Mucosa of descending colon (tissue), 3 donors: ENCODE measurements around the gene SKAP2. TPM values are rescaled to one million over a fixed set of nuclear protein-coding genes. Genes with fewer than 3 reads are reported as not detected.

Experiments used
- ATAC-seq: fragments of 200-7000 bp; cut with Tn5 transposase; one replicate; pipeline ENCODE4 v1.9.1; 2020; ENCODE audit warnings: mild to moderate bottlenecking, moderate library complexity
- DNase-seq, 3 donors: peaks; one replicate each; pipeline ENCODE4 v3.0.0-alpha.2; 2020
- H3K36me3 ChIP-seq: fragments of 200-600 bp; one replicate; pipeline ENCODE4 v1.8.0; 2021; ENCODE audit warnings: low read depth, mild to moderate bottlenecking
- H3K4me1 ChIP-seq: fragments of 200-600 bp; one replicate; pipeline ENCODE4 v1.8.0; 2021; ENCODE audit warnings: low read depth, mild to moderate bottlenecking
- H3K4me3 ChIP-seq: fragments of 200-600 bp; one replicate; pipeline ENCODE4 v1.8.0; 2021; ENCODE audit warnings: mild to moderate bottlenecking
- H3K9me3 ChIP-seq: fragments of 200-600 bp; one replicate; pipeline ENCODE4 v1.8.0; 2021; ENCODE audit warnings: mild to moderate bottlenecking
- intact Hi-C, 2 donors: fragments of 100-400 bp; cut with DNase I in 1 of 2; cut with micrococcal nuclease in 1 of 2; formaldehyde crosslinking; loops; one replicate each; pipeline versions ENCODE4 v1.11.0 to v1.11.1; 2022; cut with DNase I, micrococcal nuclease
- total RNA-seq, 3 donors: library from RNA; stranded (reverse); fragmentation: NEBNext Ultra II Directional in 2 of 3; extraction: Animal tissue kit (Norgen Biotek cat#: 25700) in 2 of 3; gene quantifications; one replicate each; pipeline versions ENCODE4 v1.2.1 to v1.2.4, GENCODE V29; 2021 to 2023
- TF ChIP-seq, protein P1 (sequence below): fragments of 200-600 bp; IDR thresholded peaks from one replicate; pipeline ENCODE4 v1.8.0; 2022; ENCODE audit warnings: antibody characterized with exemption, mild to moderate bottlenecking
- donor health status: DM: no; HTN: no; CAD: no; lungs with moderate emphysema.
- donor health status: DM: no; HTN: no; CAD: no.
- donor health status: DM: no; HTN: yes; CAD: no.

Gene SKAP2
- total RNA-seq, 3 donors from 2014 or later = 36.5 to 51.7 (median 40.3) TPM

- Histone ChIP-seq H3K36me3 (no peaks in the 10 kb centered on the region), H3K4me3 (no peak overlapping the region), H3K9me3 (no peaks in the 10 kb centered on the region), H3K4me1 (no peaks in the 10 kb centered on the region)
- intact Hi-C loops = no loop called here
- TF ChIP-seq, protein P1, sequence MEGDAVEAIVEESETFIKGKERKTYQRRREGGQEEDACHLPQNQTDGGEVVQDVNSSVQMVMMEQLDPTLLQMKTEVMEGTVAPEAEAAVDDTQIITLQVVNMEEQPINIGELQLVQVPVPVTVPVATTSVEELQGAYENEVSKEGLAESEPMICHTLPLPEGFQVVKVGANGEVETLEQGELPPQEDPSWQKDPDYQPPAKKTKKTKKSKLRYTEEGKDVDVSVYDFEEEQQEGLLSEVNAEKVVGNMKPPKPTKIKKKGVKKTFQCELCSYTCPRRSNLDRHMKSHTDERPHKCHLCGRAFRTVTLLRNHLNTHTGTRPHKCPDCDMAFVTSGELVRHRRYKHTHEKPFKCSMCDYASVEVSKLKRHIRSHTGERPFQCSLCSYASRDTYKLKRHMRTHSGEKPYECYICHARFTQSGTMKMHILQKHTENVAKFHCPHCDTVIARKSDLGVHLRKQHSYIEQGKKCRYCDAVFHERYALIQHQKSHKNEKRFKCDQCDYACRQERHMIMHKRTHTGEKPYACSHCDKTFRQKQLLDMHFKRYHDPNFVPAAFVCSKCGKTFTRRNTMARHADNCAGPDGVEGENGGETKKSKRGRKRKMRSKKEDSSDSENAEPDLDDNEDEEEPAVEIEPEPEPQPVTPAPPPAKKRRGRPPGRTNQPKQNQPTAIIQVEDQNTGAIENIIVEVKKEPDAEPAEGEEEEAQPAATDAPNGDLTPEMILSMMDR = no peak
- DNase-seq (no peak), ATAC-seq (no peak)
Measured at GRCh38 chr7:26815426-26815825, 49.0 kb downstream of the SKAP2 start.

DNA sequence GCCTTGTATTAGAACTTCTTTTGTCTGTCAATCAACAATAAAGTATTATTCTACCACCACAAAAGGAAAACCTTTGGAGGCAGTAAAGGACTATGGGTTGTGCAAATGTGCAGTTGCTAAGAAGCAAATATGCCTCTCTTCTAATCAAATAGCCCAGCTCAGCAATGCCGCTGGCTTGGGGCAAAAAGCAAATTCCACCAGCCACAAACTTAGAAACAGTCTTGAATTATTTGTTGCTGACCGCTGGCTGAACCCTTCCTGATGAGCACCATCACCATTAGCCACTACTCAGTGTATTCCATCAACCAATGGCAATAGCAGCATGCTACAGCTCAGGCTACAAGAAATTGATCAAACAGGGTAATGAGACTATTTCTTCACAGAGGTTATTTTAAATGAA, 51.0 kb downstream of the SKAP2 start:
- peak in 1 of 3 donors; percentile 9 for DNase-seq
- no peak for ATAC-seq
- intact Hi-C loops = no loop called here

GRCh38 chr7:26794541-26794940, 69.8 kb downstream of the SKAP2 start:
- Histone ChIP-seq H3K9me3 (no peaks in the 10 kb centered on the region), H3K4me1 (no peaks in the 10 kb centered on the region), H3K4me3 (no peak overlapping the region), H3K36me3 (no peaks in the 10 kb centered on the region)
- ATAC-seq = no peak
- intact Hi-C loops = no loop called here
- TF ChIP-seq, protein P1 = no peak
- DNase-seq = no peak

More for the DNA sequence above, 51.0 kb downstream of the SKAP2 start:
- Histone ChIP-seq H3K36me3 (no peaks in the 10 kb centered on the region), H3K4me3 (no peak overlapping the region), H3K4me1 (no peaks in the 10 kb centered on the region), H3K9me3 (no peaks in the 10 kb centered on the region)
- TF ChIP-seq, protein P1 = no peak

DNA sequence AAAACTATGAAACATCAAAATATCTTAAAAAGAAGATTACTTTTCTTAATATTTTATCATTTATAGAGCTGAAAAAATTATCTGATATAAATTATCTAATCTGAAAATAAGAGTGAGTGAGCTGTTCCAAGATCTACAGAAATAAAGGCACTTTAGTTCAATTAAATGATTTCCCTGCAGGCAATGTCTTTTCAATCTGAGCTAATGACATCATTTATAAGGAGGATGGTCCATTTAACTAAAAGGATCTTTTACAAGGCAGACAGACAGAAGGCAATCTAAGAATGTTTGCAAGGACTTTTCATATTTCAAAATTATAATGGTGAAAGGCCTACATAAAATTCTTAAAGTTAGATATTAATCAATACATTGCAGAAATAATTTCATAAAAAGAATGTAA, 71.8 kb downstream of the SKAP2 start:
- H3K4me3 ChIP-seq = no peak overlapping the region
- ATAC-seq (no peak), DNase-seq (no peak)
- H3K4me1 ChIP-seq = no peaks in the 10 kb centered on the region
- no peaks in the 10 kb centered on the region for H3K36me3 ChIP-seq
- TF ChIP-seq, protein P1 = no peak
- H3K9me3 ChIP-seq = no peaks in the 10 kb centered on the region
- intact Hi-C loops = no loop called here

DNA sequence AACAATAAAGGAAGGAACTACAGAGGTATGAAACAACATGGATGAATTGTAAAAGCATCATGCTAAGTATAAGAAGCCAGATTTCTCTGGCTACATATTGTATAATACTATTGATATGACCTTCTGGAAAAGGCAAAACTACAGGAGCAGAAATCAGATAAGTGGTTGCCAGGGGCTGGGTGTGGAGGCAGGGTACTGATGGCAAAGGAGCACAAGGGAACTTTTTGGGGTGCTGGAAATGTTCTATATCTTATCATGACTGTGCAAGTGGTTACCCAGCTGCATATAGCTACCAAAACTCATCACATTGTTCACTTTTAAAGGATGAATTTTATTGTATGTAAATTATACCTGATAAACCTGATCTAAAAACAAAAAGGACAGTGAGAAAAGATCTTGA, 72.4 kb downstream of the SKAP2 start:
- Histone ChIP-seq H3K9me3 (no peaks in the 10 kb centered on the region), H3K36me3 (no peaks in the 10 kb centered on the region), H3K4me1 (no peaks in the 10 kb centered on the region), H3K4me3 (no peak overlapping the region)
- TF ChIP-seq, protein P1 = no peak
- no peak for DNase-seq
- intact Hi-C loops = no loop called here
- no peak for ATAC-seq
